Breast epithelium (tissue), 4 donors: ENCODE data around the gene PRDM5. TPM values are rescaled to one million over a fixed set of nuclear protein-coding genes. Genes with fewer than 3 reads are reported as not detected.

Experiments used
- DNase-seq, 2 donors: peaks; one replicate each; pipeline ENCODE4 v3.0.0-alpha.2; 2019; ENCODE audit warnings: low spot score in 2 of 2
- H3K27ac ChIP-seq, 2 donors: fragments of 200-600 bp; sonication (generic) in 1 of 2; one replicate each; pipeline ENCODE4 v1.5.1; 2016 to 2019; ENCODE audit warnings: mild to moderate bottlenecking in 1 of 2
- H3K27me3 ChIP-seq, 2 donors: fragments of 200-600 bp; sonication (generic) in 1 of 2; one replicate each; pipeline versions ENCODE4 v1.5.1 to v1.6.0; 2017 to 2019; ENCODE audit warnings: control low read depth in 1 of 2, mild to moderate bottlenecking in 1 of 2
- H3K36me3 ChIP-seq: fragments of 200-600 bp; one replicate; pipeline ENCODE4 v1.5.1; 2019
- H3K4me1 ChIP-seq, 2 donors: fragments of 200-600 bp; sonication (generic); one replicate each; pipeline ENCODE4 v1.5.1; 2016 to 2019; ENCODE audit warnings: control low read depth in 1 of 2
- H3K4me3 ChIP-seq, 3 donors: fragments of 200-600 bp; sonication (generic); 1 replicate in 2 of 3; 2 replicates in 1 of 3; pipeline ENCODE4 v1.5.1; 2016 to 2019; ENCODE audit warnings: mild to moderate bottlenecking in 3 of 3, moderate library complexity in 2 of 3
- H3K9me3 ChIP-seq, 2 donors: fragments of 200-600 bp; sonication (generic) in 1 of 2; one replicate each; pipeline ENCODE4 v1.5.1; 2016 to 2019; ENCODE audit warnings: control low read depth in 1 of 2
- CTCF ChIP-seq, 3 donors: fragments of 450-650 bp; IDR thresholded peaks; one replicate each; pipeline ENCODE4 v1.5.1; 2016 to 2017; ENCODE audit warnings: antibody characterized with exemption in 3 of 3, mild to moderate bottlenecking in 3 of 3, moderate library complexity in 3 of 3
- POLR2A ChIP-seq: fragments of 450-650 bp; IDR thresholded peaks from one replicate; pipeline ENCODE4 v1.6.1; 2016; ENCODE audit warnings: antibody characterized with exemption, mild to moderate bottlenecking, moderate library complexity
- POLR2AphosphoS5 ChIP-seq, 3 donors: sonication (generic); formaldehyde crosslinking; IDR thresholded peaks; one replicate each; pipeline ENCODE4 v1.6.1; 2017; ENCODE audit warnings: antibody characterized with exemption in 3 of 3
- intact Hi-C: fragments of 100-400 bp; cut with DNase I; formaldehyde crosslinking; loops from one replicate; pipeline ENCODE4 v1.15.1; 2023; ENCODE audit warnings: low total_unique reads
- total RNA-seq, 3 donors: library from RNA; depleted of rRNA; stranded (reverse); fragments of >200 nt; gene quantifications; one replicate each; pipeline ENCODE4 v1.1.0, GENCODE V29; 2016

Gene PRDM5
- total RNA-seq, 3 donors from 2014 or later: 14.4 to 27.5 (median 24.9) TPM

GRCh38 chr4:120921456-120922380 lies 808 bp downstream of the PRDM5 start:
- DNase-seq: peak; percentile 25 to 53
- intact Hi-C loops: no loop called here
- TF ChIP-seq POLR2AphosphoS5 (IDR thresholded peaks at IDR 0.05) (peak in 2 of 3 donors; percentile 15 to 20), CTCF (IDR thresholded peaks at IDR 0.05) (no peak)

GRCh38 chr4:120920666-120921065 lies 1.9 kb downstream of the PRDM5 start:
- H3K9me3 ChIP-seq: no peaks in the 10 kb centered on the region
- no peak overlapping the region for H3K4me3 ChIP-seq
- DNase-seq: no peak
- no peak for TF ChIP-seq POLR2A
- no peak for TF ChIP-seq CTCF (IDR thresholded peaks at IDR 0.05)
- no peak for TF ChIP-seq POLR2AphosphoS5 (IDR thresholded peaks at IDR 0.05)
- no peaks in the 10 kb centered on the region for H3K27me3 ChIP-seq
- no peak overlapping the region for H3K27ac ChIP-seq
- H3K36me3 ChIP-seq: no peaks in the 10 kb centered on the region
- no peaks in the 10 kb centered on the region for H3K4me1 ChIP-seq
- intact Hi-C loops: no loop called here

More at GRCh38 chr4:120921456-120922380, 808 bp downstream of the PRDM5 start:
- no peaks in the 10 kb centered on the region for H3K36me3 ChIP-seq
- peak overlapping the region; percentile 87 to 97 for H3K27ac ChIP-seq
- no peaks in the 10 kb centered on the region for H3K9me3 ChIP-seq
- H3K4me1 ChIP-seq: no peaks in the 10 kb centered on the region
- no peaks in the 10 kb centered on the region for H3K27me3 ChIP-seq
- peak overlapping the region; percentile 72 to 88 (median 72) for H3K4me3 ChIP-seq

GRCh38 chr4:120919358-120919757 lies 3.2 kb downstream of the PRDM5 start:
- DNase-seq: no peak

GRCh38 chr4:120918788-120919187 lies 3.7 kb downstream of the PRDM5 start:
- TF ChIP-seq POLR2AphosphoS5 (IDR thresholded peaks at IDR 0.05): no peak
- no peak for TF ChIP-seq POLR2A
- TF ChIP-seq CTCF (IDR thresholded peaks at IDR 0.05): no peak
- no peak overlapping the region for H3K4me3 ChIP-seq
- DNase-seq: no peak
- no peaks in the 10 kb centered on the region for H3K27me3 ChIP-seq
- no peaks in the 10 kb centered on the region for H3K9me3 ChIP-seq
- intact Hi-C loops: no loop called here
- no peak overlapping the region for H3K27ac ChIP-seq
- H3K36me3 ChIP-seq: no peaks in the 10 kb centered on the region
- no peaks in the 10 kb centered on the region for H3K4me1 ChIP-seq

More at GRCh38 chr4:120919358-120919757, 3.2 kb downstream of the PRDM5 start:
- Histone ChIP-seq H3K36me3 (no peaks in the 10 kb centered on the region), H3K4me1 (no peaks in the 10 kb centered on the region), H3K27me3 (no peaks in the 10 kb centered on the region), H3K27ac (no peak overlapping the region), H3K9me3 (no peaks in the 10 kb centered on the region), H3K4me3 (no peak overlapping the region)
- intact Hi-C loops: no loop called here
- no peak for TF ChIP-seq POLR2A
- no peak for TF ChIP-seq CTCF (IDR thresholded peaks at IDR 0.05)
- TF ChIP-seq POLR2AphosphoS5 (IDR thresholded peaks at IDR 0.05): no peak

GRCh38 chr4:120918092-120918491 lies 4.4 kb downstream of the PRDM5 start:
- H3K9me3 ChIP-seq: no peaks in the 10 kb centered on the region
- DNase-seq: no peak
- H3K4me3 ChIP-seq: no peak overlapping the region
- H3K27ac ChIP-seq: no peak overlapping the region
- H3K27me3 ChIP-seq: no peaks in the 10 kb centered on the region
- TF ChIP-seq POLR2A (no peak), CTCF (IDR thresholded peaks at IDR 0.05) (no peak), POLR2AphosphoS5 (IDR thresholded peaks at IDR 0.05) (no peak)
- H3K36me3 ChIP-seq: no peaks in the 10 kb centered on the region
- H3K4me1 ChIP-seq: no peaks in the 10 kb centered on the region
- intact Hi-C loops: no loop called here
